ENCODE results near the gene PGS1. TPM values are rescaled to one million over a fixed set of nuclear protein-coding genes. Genes with fewer than 3 reads are reported as not detected.

Gene PGS1
- total RNA-seq, 1 donor from 2014 or later, result 66.9 TPM

Other genes starting within 250 kb of the PGS1 start
- 69.6 and 70.2 TPM in 2 replicates for gene TMC6, start 249.9 kb upstream of the PGS1 start, total RNA-seq
- 0.14 and 0.34 TPM in 2 replicates for gene TMC8, start 247.9 kb upstream of the PGS1 start, total RNA-seq
- not detected in 2 replicates for gene C17orf99, start 232.3 kb upstream of the PGS1 start, total RNA-seq
- gene SYNGR2, start 210.1 kb upstream of the PGS1 start, total RNA-seq, result 48.0 and 54.0 TPM in 2 replicates
- gene TK1, start 191.6 kb upstream of the PGS1 start, total RNA-seq, result 98.7 and 170 TPM in 2 replicates
- 54.9 and 95.6 TPM in 2 replicates for gene AFMID, start 191.3 kb upstream of the PGS1 start, total RNA-seq
- gene BIRC5, start 164.4 kb upstream of the PGS1 start, total RNA-seq, result 23.5 and 91.0 TPM in 2 replicates
- 0.51 and 0.84 TPM in 2 replicates for gene TMEM235, start 147.0 kb upstream of the PGS1 start, total RNA-seq
- gene SOCS3, start 18.6 kb upstream of the PGS1 start, total RNA-seq, result 46.4 and 130 TPM in 2 replicates
- gene DNAH17, start 198.7 kb downstream of the PGS1 start, total RNA-seq, result 0.42 and 0.51 TPM in 2 replicates

All from dermis blood vessel endothelial cell (primary cell).